Stimulated activated CD4-positive, alpha-beta T cell treated with anti-CD3 and anti-CD28 coated beads, Interleukin-4, amount 100 ng/mL, for 48 hours (primary cell): ENCODE data around the gene GIPC1.

ENCODE experiments used
- DNase-seq, 2 donors: peaks; one replicate each; pipeline ENCODE4 v3.0.0-alpha.2; 2020; ENCODE audit warnings: low read depth in 2 of 2

Gene GIPC1

GRCh38 chr19:14437578-14438140 lies 58.3 kb downstream of the GIPC1 start:
- no peak for DNase-seq

- no peak for DNase-seq
These were observed 60.4 kb downstream of the GIPC1 start for GRCh38 chr19:14435320-14436050.

GRCh38 chr19:14434543-14435319 lies 61.2 kb downstream of the GIPC1 start:
- DNase-seq = no peak

- no peak for DNase-seq
These were observed 62.1 kb downstream of the GIPC1 start for GRCh38 chr19:14433554-14434501.

GRCh38 chr19:14432791-14433553 lies 63.0 kb downstream of the GIPC1 start, which contains the start of gene PKN1:
Gene PKN1, plus strand, starts transcription at chr19:14433306. Its CDS starts 216 bp downstream, at chr19:14433522.
- DNase-seq = peak in 1 of 2 donors; percentile 58

- DNase-seq = no peak
These were observed 65.2 kb downstream of the GIPC1 start for GRCh38 chr19:14430712-14431111.

GRCh38 chr19:14428882-14429416 lies 67.0 kb downstream of the GIPC1 start:
- no peak for DNase-seq
